IPS-20b (cell line): ENCODE measurements around the gene COLEC11.

Experiments used
- H3K27ac ChIP-seq: one replicate; pipeline ENCODE4 v1.5.1; 2013; ENCODE audit warnings: low read length
- H3K27me3 ChIP-seq: 2 replicates; pipeline ENCODE4 v1.6.1; 2013; ENCODE audit warnings: mild to moderate bottlenecking, low read length, inconsistent platforms; ENCODE audit not compliant: insufficient read depth
- H3K36me3 ChIP-seq: 2 replicates; pipeline ENCODE4 v1.6.1; 2013; ENCODE audit warnings: low read depth, mild to moderate bottlenecking, inconsistent platforms, low read length, moderate library complexity; ENCODE audit not compliant: insufficient read depth
- H3K4me1 ChIP-seq: 2 replicates; pipeline ENCODE4 v1.6.1; 2013; ENCODE audit warnings: mild to moderate bottlenecking, control low read depth, inconsistent platforms, low read length, moderate library complexity; ENCODE audit not compliant: insufficient read depth
- H3K4me3 ChIP-seq: 2 replicates; pipeline ENCODE4 v1.5.1; 2013; ENCODE audit warnings: mild to moderate bottlenecking, low read length, inconsistent platforms
- H3K9ac ChIP-seq: 2 replicates; pipeline ENCODE4 v1.6.1; 2013; ENCODE audit warnings: low read depth, mild to moderate bottlenecking, inconsistent platforms, low read length, moderate library complexity
- H3K9me3 ChIP-seq: 2 replicates; pipeline ENCODE4 v1.6.1; 2013; ENCODE audit warnings: mild to moderate bottlenecking, low read depth, low read length, inconsistent platforms; ENCODE audit not compliant: insufficient read depth

Gene COLEC11

GRCh38 chr2:3647831-3648651 lies 53.1 kb downstream of the COLEC11 start:
- no peak overlapping the region for H3K27ac ChIP-seq
- H3K36me3 ChIP-seq, result no peaks in the 10 kb centered on the region
- H3K27me3 ChIP-seq, result no peaks in the 10 kb centered on the region
- H3K9ac ChIP-seq, result no peak overlapping the region
- H3K9me3 ChIP-seq, result no peaks in the 10 kb centered on the region
- H3K4me3 ChIP-seq, result no peak overlapping the region
- H3K4me1 ChIP-seq, result peaks cover 4% of the 10 kb centered on the region; the same call in 1 of the 2 replicates

- Histone ChIP-seq H3K27ac (no peak overlapping the region), H3K9ac (no peak overlapping the region), H3K4me3 (no peak overlapping the region), H3K27me3 (no peaks in the 10 kb centered on the region), H3K36me3 (no peaks in the 10 kb centered on the region), H3K9me3 (no peaks in the 10 kb centered on the region), H3K4me1 (peaks cover 4% of the 10 kb centered on the region; the same call in 1 of the 2 replicates)
These were observed 53.8 kb downstream of the COLEC11 start for GRCh38 chr2:3648652-3649177.

GRCh38 chr2:3649581-3649980 lies 54.7 kb downstream of the COLEC11 start:
- Histone ChIP-seq H3K9ac (no peak overlapping the region), H3K27me3 (no peaks in the 10 kb centered on the region), H3K36me3 (no peaks in the 10 kb centered on the region), H3K4me1 (peaks cover 4% of the 10 kb centered on the region; the same call in 1 of the 2 replicates), H3K27ac (no peak overlapping the region), H3K4me3 (no peak overlapping the region), H3K9me3 (no peaks in the 10 kb centered on the region)

- Histone ChIP-seq H3K27me3 (no peaks in the 10 kb centered on the region), H3K4me1 (peaks cover 4% of the 10 kb centered on the region; the same call in 1 of the 2 replicates), H3K9me3 (no peaks in the 10 kb centered on the region), H3K4me3 (no peak overlapping the region), H3K9ac (no peak overlapping the region), H3K36me3 (no peaks in the 10 kb centered on the region), H3K27ac (no peak overlapping the region)
These were observed 55.4 kb downstream of the COLEC11 start for GRCh38 chr2:3650140-3650920.

- H3K27ac ChIP-seq, result peak overlapping the region; percentile 77
- H3K9me3 ChIP-seq, result no peaks in the 10 kb centered on the region
- H3K9ac ChIP-seq, result peak overlapping the region; percentile 89; the same call in 1 of the 2 replicates
- peaks cover 4% of the 10 kb centered on the region; the same call in 1 of the 2 replicates for H3K4me1 ChIP-seq
- H3K27me3 ChIP-seq, result no peaks in the 10 kb centered on the region
- peak overlapping the region; percentile 72 for H3K4me3 ChIP-seq
- no peaks in the 10 kb centered on the region for H3K36me3 ChIP-seq
These were observed 57.1 kb downstream of the COLEC11 start for GRCh38 chr2:3651691-3652648.

GRCh38 chr2:3652896-3653625 lies 58.1 kb downstream of the COLEC11 start:
- Histone ChIP-seq H3K4me3 (no peak overlapping the region), H3K4me1 (peaks cover 10% of the 10 kb centered on the region; the same call in 1 of the 2 replicates), H3K27me3 (no peaks in the 10 kb centered on the region), H3K9me3 (no peaks in the 10 kb centered on the region), H3K9ac (no peak overlapping the region; the same call in 1 of the 2 replicates), H3K36me3 (no peaks in the 10 kb centered on the region), H3K27ac (no peak overlapping the region)

GRCh38 chr2:3654011-3654410 lies 59.1 kb downstream of the COLEC11 start:
- Histone ChIP-seq H3K27me3 (no peaks in the 10 kb centered on the region), H3K4me1 (peaks cover 11% of the 10 kb centered on the region; the same call in 1 of the 2 replicates), H3K9me3 (no peaks in the 10 kb centered on the region), H3K27ac (no peak overlapping the region), H3K4me3 (no peak overlapping the region), H3K36me3 (no peaks in the 10 kb centered on the region), H3K9ac (no peak overlapping the region)

GRCh38 chr2:3654531-3655225 lies 59.8 kb downstream of the COLEC11 start:
- H3K36me3 ChIP-seq, result no peaks in the 10 kb centered on the region
- H3K4me3 ChIP-seq, result no peak overlapping the region
- H3K4me1 ChIP-seq, result peaks cover 13% of the 10 kb centered on the region; the same call in 1 of the 2 replicates
- H3K9me3 ChIP-seq, result no peaks in the 10 kb centered on the region
- no peak overlapping the region for H3K9ac ChIP-seq
- H3K27me3 ChIP-seq, result no peaks in the 10 kb centered on the region
- H3K27ac ChIP-seq, result no peak overlapping the region

- no peaks in the 10 kb centered on the region for H3K9me3 ChIP-seq
- peaks cover 9% of the 10 kb centered on the region; the same call in 1 of the 2 replicates for H3K4me1 ChIP-seq
- no peak overlapping the region for H3K9ac ChIP-seq
- H3K4me3 ChIP-seq, result no peak overlapping the region
- H3K36me3 ChIP-seq, result no peaks in the 10 kb centered on the region
- H3K27me3 ChIP-seq, result no peaks in the 10 kb centered on the region
- H3K27ac ChIP-seq, result no peak overlapping the region
These were observed 61.2 kb downstream of the COLEC11 start for GRCh38 chr2:3655871-3656761.
